NCI-H82 (cell line): ENCODE data around the gene CHST8.

Source experiments
- DNase-seq: peaks from one replicate; lab custom pipeline; 2025; lab: John Stamatoyannopoulos, UW

CHST8 gene

GRCh38 chr19:33794683-33795369 is 173.1 kb downstream of the CHST8 start:
- no peak for DNase-seq

- peak; percentile 88 for DNase-seq
Measured at GRCh38 chr19:33795370-33796163, 173.8 kb downstream of the CHST8 start.

GRCh38 chr19:33796164-33796875 is 174.6 kb downstream of the CHST8 start, which contains the start of gene KCTD15:
KCTD15 (plus strand) TSS chr19:33796870; CDS start chr19:33800455, 3,585 bp downstream.
- peak; percentile 80 for DNase-seq

- DNase-seq, result peak; percentile 73
Measured at GRCh38 chr19:33797802-33798671, 176.3 kb downstream of the CHST8 start.

- peak; percentile 71 for DNase-seq
Measured at GRCh38 chr19:33798681-33799111, 176.9 kb downstream of the CHST8 start.

GRCh38 chr19:33799476-33799875 is 177.7 kb downstream of the CHST8 start:
- no peak for DNase-seq

GRCh38 chr19:33800012-33800680 is 178.4 kb downstream of the CHST8 start:
- DNase-seq, result no peak

- DNase-seq, result no peak
Measured at GRCh38 chr19:33801411-33801810, 179.7 kb downstream of the CHST8 start.

GRCh38 chr19:33802001-33802400 is 180.2 kb downstream of the CHST8 start:
- DNase-seq, result no peak

- no peak for DNase-seq
Measured at GRCh38 chr19:33802801-33803200, 181.0 kb downstream of the CHST8 start.

- no peak for DNase-seq
Measured at GRCh38 chr19:33803383-33803782, 181.6 kb downstream of the CHST8 start.

GRCh38 chr19:33804021-33804799 is 182.5 kb downstream of the CHST8 start:
- DNase-seq, result no peak

GRCh38 chr19:33805313-33805712 is 183.6 kb downstream of the CHST8 start:
- DNase-seq, result no peak

- DNase-seq, result no peak
Measured at GRCh38 chr19:33805840-33806433, 184.2 kb downstream of the CHST8 start.

GRCh38 chr19:33806434-33806881 is 184.7 kb downstream of the CHST8 start:
- DNase-seq, result no peak

GRCh38 chr19:33808399-33808798 is 186.6 kb downstream of the CHST8 start:
- DNase-seq, result no peak

GRCh38 chr19:33809960-33810359 is 188.2 kb downstream of the CHST8 start:
- no peak for DNase-seq

GRCh38 chr19:33810821-33811220 is 189.1 kb downstream of the CHST8 start:
- DNase-seq, result no peak

GRCh38 chr19:33811246-33811645 is 189.5 kb downstream of the CHST8 start:
- DNase-seq, result no peak
